GM23338 (cell line): ENCODE data around the gene CR2.

Source experiments
- CREB1 ChIP-seq: fragments of 250-450 bp; sonication (Bioruptor Pico); IDR thresholded peaks from 2 replicates; pipeline ENCODE4 v1.5.0; 2020; ENCODE audit warnings: low read depth, mild to moderate bottlenecking, moderate library complexity
- EZH2 ChIP-seq: fragments of 200-600 bp; sonication (generic); IDR thresholded peaks from one replicate; pipeline ENCODE4 v1.8.0; 2017; ENCODE audit warnings: antibody characterized with exemption, mild to moderate bottlenecking, low read depth; ENCODE audit not compliant: unreplicated experiment
- EZH2phosphoT487 ChIP-seq: fragments of 200-600 bp; sonication (generic); IDR thresholded peaks from one replicate; pipeline ENCODE4 v1.8.1; 2018; ENCODE audit warnings: antibody characterized with exemption; ENCODE audit not compliant: unreplicated experiment
- JUNB ChIP-seq: IDR thresholded peaks from one replicate; pipeline ENCODE4 v1.6.1; 2016; ENCODE audit warnings: antibody characterized with exemption; ENCODE audit not compliant: unreplicated experiment
- NANOG ChIP-seq: IDR thresholded peaks from 2 replicates; pipeline ENCODE4 v1.6.1; 2016; ENCODE audit warnings: antibody characterized with exemption, borderline replicate concordance
- POLR2AphosphoS5 ChIP-seq: IDR thresholded peaks from 2 replicates; pipeline ENCODE4 v1.6.1; 2016; ENCODE audit warnings: antibody characterized with exemption, low read depth
- ZNF114 ChIP-seq: fragments of 250-450 bp; sonication (Bioruptor Pico); IDR thresholded peaks from 2 replicates; pipeline ENCODE4 v1.5.0; 2020; ENCODE audit warnings: mild to moderate bottlenecking, moderate library complexity
- ZNF331 ChIP-seq: fragments of 250-450 bp; sonication (Bioruptor Pico); IDR thresholded peaks from 2 replicates; pipeline ENCODE4 v1.5.0; 2020; ENCODE audit warnings: low read depth, mild to moderate bottlenecking, moderate library complexity
- TF ChIP-seq, protein P1 (sequence below), 2 experiments: fragments of 200-600 bp in 1 of 2; sonication (generic) in 1 of 2; conservative IDR thresholded peaks; 2 replicates each; pipeline versions ENCODE4 v1.5.1 to v1.6.1; 2016 to 2017; ENCODE audit warnings: antibody characterized with exemption in 2 of 2, low read depth in 2 of 2, mild to moderate bottlenecking in 2 of 2, moderate library complexity in 1 of 2
- TF ChIP-seq, protein P2 (sequence below): IDR thresholded peaks from 2 replicates; pipeline ENCODE4 v1.6.1; 2016; ENCODE audit warnings: antibody characterized with exemption
- TF ChIP-seq, protein P3 (sequence below): IDR thresholded peaks from one replicate; pipeline ENCODE4 v1.6.1; 2018; ENCODE audit warnings: antibody characterized with exemption; ENCODE audit not compliant: unreplicated experiment

DNA sequence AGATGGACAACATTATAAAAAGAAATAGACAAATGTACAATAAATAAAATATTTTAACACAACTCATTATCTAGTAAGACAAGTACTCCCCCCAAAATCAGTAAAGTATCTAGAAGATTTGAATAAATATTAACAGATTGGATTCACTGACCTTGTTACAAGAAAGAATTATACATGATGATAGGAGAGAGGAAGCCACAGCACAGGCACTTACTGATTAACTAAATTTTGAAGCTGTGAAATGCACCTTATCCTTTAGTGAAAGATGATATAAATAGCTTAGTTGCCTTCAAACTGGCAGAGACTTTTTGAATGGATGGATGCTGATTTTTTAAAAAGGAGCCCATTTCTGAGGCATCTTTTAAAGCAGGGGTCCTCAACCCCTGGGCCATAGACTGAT, 50.3 kb downstream of the CR2 start:
- TF ChIP-seq POLR2AphosphoS5, result no peak
- TF ChIP-seq, protein P1, sequence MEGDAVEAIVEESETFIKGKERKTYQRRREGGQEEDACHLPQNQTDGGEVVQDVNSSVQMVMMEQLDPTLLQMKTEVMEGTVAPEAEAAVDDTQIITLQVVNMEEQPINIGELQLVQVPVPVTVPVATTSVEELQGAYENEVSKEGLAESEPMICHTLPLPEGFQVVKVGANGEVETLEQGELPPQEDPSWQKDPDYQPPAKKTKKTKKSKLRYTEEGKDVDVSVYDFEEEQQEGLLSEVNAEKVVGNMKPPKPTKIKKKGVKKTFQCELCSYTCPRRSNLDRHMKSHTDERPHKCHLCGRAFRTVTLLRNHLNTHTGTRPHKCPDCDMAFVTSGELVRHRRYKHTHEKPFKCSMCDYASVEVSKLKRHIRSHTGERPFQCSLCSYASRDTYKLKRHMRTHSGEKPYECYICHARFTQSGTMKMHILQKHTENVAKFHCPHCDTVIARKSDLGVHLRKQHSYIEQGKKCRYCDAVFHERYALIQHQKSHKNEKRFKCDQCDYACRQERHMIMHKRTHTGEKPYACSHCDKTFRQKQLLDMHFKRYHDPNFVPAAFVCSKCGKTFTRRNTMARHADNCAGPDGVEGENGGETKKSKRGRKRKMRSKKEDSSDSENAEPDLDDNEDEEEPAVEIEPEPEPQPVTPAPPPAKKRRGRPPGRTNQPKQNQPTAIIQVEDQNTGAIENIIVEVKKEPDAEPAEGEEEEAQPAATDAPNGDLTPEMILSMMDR (conservative IDR thresholded peaks at IDR 0.05; ENCODE audit: low read depth in 2 of 2), result no peak
- no peak for TF ChIP-seq NANOG
- TF ChIP-seq EZH2, result no peak
- TF ChIP-seq JUNB, result no peak
- TF ChIP-seq ZNF114, result no peak
- TF ChIP-seq, protein P2, sequence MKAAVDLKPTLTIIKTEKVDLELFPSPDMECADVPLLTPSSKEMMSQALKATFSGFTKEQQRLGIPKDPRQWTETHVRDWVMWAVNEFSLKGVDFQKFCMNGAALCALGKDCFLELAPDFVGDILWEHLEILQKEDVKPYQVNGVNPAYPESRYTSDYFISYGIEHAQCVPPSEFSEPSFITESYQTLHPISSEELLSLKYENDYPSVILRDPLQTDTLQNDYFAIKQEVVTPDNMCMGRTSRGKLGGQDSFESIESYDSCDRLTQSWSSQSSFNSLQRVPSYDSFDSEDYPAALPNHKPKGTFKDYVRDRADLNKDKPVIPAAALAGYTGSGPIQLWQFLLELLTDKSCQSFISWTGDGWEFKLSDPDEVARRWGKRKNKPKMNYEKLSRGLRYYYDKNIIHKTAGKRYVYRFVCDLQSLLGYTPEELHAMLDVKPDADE, result no peak
- TF ChIP-seq EZH2phosphoT487, result no peak
- TF ChIP-seq, protein P3, sequence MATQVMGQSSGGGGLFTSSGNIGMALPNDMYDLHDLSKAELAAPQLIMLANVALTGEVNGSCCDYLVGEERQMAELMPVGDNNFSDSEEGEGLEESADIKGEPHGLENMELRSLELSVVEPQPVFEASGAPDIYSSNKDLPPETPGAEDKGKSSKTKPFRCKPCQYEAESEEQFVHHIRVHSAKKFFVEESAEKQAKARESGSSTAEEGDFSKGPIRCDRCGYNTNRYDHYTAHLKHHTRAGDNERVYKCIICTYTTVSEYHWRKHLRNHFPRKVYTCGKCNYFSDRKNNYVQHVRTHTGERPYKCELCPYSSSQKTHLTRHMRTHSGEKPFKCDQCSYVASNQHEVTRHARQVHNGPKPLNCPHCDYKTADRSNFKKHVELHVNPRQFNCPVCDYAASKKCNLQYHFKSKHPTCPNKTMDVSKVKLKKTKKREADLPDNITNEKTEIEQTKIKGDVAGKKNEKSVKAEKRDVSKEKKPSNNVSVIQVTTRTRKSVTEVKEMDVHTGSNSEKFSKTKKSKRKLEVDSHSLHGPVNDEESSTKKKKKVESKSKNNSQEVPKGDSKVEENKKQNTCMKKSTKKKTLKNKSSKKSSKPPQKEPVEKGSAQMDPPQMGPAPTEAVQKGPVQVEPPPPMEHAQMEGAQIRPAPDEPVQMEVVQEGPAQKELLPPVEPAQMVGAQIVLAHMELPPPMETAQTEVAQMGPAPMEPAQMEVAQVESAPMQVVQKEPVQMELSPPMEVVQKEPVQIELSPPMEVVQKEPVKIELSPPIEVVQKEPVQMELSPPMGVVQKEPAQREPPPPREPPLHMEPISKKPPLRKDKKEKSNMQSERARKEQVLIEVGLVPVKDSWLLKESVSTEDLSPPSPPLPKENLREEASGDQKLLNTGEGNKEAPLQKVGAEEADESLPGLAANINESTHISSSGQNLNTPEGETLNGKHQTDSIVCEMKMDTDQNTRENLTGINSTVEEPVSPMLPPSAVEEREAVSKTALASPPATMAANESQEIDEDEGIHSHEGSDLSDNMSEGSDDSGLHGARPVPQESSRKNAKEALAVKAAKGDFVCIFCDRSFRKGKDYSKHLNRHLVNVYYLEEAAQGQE, result no peak
- no peak for TF ChIP-seq CREB1 (CRISPR knock-in tag)
- TF ChIP-seq ZNF331 (CRISPR knock-in tag), result no peak
